Epidermal melanocyte (primary cell): ENCODE data around the gene PRR33.

Source experiments
- DNase-seq: peaks from one replicate; pipeline ENCODE4 v3.0.0; 2011; ENCODE audit warnings: low spot score; ENCODE audit not compliant: insufficient read length

Gene PRR33

DNA sequence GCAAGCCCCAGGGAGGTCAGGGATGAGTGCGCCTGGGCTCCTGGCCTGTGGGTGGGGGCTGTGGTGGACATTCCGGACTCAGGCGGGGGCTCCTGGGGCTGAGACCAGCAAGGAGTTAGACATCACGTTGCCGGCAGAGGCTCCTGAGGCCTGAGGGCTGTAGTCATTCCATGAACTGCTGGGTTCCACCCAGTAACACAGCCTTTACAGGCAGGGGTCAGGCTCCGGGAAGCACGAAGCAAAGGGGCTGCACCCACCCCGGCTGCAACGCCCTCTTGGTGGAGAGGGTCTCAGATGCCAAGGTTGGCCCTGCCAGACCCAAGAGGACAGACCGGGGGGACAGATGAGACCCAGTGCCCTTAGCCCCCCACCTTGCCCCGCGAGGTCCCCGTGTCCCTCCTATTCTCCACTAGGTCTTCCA lies 36.8 kb upstream of the PRR33 start:
- no peak for DNase-seq

DNA sequence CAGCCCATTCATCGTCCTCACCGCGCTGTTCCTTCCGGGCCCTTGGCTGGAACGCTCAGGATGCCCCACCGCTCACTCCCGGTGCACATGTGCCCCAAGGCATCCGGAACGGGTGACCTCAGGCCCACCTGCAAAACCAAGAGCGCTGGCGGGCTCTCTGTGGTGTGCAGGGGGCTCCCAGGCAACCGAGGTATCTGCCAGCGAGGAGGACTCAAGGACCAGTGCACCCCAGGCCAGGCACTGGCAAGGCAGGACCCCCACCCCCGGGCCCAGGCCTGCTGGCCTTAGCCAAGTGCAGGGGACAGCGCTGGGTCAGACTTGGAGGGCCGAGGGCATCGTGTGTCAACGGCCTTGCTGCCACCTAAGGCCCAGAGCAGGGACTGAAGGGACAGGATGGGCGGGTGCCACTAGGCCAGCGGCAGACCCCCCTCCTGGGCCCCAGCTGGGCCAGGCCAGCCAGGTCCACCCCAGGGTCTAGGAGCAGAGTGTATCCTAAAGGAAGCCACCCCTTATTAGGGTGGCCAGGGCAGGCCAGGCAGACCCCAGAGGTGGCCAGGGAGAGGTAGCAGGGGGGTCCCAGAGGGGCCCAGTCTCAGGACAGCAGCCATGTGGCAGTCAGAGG lies 36.3 kb upstream of the PRR33 start:
- DNase-seq: no peak

DNA sequence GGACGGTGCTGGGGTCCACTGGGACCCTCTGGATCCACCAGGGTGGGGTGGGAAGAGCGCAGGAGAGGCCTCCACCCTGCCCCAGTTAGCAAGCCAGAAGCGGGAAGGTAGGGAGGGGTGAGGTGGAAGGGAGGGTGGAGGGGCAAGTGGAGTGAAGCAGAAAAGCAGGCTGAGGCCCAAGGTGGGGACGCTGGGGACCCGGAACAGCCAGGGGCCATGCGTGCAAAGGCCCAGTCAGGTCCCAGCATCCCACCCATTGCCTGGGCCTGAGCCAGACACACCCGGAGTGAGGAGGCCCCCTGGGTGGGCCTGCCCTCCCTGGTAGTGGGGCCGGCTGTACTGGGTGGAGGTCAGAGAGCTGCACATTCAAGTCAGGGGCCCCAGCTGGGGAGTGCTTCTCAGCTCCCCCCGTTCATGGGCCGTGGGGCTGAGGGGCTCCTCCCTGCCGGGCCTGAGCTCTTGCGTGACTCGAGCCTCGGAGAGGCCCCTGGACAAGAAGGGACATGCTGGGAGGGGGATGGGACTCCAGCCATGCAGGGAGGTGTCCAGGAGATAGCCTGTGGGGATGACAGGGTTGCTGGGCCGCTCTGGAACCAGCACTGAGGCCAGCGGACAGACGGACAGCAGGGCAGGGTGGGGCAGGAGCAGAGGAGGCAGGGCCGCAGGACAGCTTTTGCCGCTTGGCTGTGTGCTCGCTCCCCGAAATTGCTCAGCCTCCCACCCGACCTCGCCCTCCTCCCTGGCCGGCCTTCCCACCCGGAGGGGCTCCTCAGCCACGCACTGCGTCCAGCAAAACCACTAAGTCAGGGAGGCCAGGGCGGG lies 35.5 kb upstream of the PRR33 start:
- no peak for DNase-seq

DNA sequence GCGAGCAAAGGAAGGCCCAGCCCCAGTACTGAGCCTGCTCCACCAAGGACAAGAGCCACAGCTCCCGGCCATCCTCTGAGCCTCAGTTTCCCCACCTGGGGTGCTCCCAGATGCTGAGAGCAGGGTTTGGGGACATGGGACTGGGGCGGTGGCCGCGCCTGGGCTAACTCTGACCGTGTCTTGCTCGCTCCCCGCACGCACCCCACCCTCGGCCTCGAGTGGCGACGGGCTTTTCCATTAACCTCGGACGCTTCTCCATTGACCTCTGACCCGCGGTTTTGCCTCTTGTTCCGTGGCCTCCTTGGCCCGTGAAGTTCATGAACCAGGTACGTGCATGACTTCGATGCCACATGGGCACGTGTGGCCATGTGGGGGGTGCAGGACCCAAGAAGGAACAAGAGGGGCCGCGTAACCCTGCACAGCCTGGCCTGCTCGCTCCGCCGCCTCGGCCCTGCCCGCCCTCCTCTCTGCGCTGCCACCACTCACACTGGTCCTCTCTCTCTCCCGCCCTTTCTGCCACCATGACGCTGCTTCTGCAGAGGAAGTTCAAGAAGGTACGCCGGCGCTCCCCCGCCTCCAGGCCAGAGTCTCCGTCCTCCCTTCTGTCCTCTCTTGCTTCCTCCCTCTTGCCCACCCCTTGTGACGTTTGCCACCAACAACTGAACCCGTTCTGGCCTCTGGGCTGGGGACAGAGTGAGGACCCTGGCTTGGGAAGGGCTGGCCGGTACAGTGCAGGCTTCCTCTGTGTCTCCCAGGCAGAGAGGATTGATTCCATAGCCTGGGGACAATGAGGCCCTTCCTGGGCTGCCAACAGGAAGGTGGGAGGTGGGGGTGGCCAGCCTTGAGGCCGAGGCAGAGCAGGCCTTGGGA lies 34.7 kb upstream of the PRR33 start:
- DNase-seq: no peak

DNA sequence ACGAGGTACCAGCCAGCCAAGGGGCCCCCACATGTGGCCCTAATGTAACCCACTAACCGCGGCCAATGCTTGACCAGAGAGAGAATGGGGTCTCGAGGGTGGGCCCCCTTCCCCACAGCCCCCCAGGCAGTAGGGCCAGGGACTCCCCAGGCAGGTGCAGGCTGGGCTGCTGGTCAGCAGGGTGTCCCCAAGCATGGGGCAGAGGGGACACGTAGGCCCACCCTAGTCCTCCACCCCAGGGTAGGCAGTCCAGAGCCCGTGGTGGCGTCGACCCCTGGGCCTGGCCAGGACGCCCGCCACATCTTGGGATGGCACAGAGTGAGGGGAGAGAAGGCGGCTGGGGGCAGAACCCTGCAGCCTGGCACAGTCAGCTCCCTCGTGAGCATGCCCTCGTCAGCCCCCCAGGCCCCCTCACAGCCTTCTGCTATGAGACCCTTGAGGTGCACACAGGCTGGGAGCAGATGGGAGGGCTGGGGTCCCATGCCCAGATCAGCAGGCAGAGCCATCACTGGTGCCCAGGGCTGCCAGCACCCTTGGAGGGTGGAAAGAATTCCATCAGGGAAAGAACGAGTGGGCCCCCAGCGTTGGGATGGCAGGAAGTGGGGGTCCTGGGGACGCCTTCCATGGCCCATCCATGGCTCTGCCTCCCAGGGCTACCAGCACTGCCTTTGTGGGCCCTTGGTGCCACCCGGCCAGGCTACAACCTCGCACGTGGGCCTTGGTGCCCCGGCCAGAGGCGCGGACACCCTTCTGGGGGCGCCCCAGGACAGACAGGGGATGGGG lies 33.9 kb upstream of the PRR33 start:
- no peak for DNase-seq

DNA sequence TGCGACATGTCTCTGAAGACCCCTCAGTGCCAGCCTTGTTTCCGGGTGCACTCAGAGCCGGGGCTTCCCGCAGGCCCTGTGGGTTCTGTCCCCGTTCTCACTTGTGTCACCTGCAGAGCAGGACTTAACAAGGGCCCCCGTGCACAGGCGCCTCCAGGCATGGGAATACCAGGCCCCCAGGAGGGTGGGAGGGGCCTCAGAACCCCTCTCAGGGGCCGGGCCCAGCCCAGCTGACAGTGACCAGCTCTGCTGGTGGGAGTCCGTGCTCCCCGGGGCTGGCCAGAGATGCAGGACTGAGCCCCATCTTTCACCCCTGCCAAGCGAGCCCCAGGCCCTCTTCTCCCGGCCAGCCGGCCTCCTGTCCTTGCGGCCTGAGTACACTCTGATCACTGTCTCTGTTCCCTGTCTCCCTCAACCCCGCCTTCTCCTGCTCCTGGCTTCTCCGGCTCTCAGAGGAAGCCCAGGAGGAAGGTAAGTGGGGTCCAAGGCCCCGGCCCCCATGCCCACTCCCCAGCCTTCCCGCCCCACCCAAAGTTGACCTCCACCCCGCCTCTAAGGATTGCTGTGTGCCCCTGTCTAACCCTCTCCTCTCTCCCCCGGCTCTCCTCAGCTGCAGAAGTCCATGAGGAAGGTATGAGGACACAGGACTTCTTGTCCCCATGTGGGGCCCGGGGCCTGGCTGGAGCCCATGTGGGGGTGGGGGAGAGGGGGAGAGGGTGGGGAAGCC lies 33.1 kb upstream of the PRR33 start:
- DNase-seq: no peak

DNA sequence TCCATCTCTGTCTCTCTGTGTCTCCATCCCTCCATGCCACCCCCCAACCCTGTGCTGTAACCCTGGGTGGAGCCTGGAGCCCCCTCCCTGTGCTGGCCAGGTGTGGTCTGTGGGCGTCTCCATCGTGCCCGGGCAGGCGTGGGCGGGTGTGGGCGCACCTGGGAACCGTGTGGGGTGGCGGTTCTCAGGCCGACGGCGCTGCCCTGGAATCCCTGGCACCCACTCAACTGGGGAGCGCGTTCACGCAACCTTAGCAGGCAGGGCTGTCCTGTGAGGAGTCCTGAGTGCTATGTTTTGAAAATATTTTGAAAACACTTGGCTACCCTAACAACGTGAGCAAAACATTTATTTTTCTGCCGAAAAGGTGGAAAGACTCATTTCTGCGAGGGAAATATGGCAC lies 32.5 kb upstream of the PRR33 start:
- DNase-seq: no peak

DNA sequence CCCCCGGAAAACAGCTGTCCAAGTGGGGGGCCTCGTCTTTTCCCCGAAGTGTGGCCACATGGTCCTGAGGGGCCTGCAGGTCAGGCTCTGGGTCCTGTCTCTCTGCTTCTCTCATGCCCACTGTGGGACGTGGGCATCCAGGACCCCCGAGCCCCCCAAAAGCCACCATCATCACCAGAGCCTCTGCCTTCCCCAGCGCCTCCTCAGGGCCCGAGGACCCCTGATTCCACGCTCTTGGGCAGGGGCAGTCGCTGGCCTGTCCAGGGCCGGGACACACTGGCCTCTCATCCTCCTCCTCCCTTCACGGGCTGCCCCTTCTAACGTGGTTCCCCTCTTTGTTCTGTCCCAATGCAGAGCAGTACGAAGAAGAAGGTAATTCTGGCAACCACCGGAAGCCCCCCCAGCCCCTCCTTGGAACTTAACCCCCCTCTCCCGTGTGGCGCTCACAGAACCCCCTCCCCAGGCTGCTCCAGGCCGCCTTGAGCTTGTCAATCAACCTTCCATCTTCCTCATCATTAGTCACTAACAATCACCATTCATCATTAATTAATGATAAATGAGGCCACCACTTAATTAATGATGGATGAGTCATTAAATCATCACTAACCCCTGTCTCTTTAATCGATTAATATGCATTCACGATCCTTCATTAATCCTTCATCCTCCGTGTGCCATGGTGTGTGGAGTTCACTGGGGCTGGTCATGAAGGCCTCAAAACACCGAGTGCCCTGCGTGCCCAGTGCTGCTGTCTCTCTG lies 31.7 kb upstream of the PRR33 start:
- DNase-seq: no peak

DNA sequence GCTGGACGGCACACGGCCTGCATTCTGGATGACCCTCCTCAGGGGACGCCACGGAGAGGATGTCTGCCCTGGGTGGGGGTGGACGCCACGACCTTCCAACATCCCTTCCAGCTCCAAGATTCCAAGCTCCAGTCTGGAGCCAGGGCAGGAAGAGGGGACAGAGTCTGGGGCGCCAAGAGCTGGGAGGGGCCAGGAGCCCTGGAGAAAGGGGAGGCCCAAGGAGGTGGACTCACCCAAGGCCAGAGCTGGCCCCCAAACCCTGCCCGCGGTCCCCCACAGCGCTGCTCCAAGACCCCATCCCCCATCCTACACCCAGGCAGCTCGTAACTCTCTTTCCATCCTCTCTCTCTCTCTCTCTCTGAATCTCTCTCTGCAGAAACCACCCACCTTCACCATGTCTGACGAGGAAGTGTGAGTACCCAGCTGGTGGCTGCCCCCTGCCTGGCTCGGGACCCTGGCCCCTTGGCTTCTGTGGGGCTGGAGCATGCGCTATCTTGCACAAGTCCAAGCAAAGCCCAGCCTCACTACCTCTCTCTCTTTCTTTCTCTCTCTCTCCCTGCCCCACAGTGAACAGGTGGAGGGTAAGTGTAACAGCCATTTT lies 30.9 kb upstream of the PRR33 start:
- no peak for DNase-seq

DNA sequence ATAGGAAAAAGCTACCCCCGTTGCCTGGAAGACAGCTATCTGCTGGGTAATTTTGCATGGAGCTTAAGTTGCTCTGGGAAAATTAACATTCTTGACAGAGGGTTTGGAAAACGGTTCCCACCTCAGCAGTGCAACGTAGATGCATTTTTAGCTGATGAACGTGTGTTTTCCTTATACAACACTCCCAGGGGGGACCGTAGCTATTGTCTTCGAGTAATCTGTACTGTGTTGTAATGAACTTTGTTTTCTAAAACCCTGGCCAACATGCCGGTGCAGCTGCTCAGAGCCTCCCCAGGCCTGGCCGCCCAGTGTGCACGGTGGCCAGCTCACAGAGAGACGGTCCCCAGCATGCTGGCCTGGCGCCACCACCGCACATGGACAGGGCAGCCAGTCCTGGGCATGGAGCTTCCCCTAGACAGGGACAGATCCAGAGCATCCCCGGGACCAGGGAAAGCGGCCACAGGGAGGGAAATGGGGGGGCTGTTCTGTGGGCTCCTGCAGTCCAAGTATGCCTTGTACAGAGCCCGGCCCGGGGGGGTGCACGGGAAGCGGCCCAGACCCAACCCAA lies 30.0 kb upstream of the PRR33 start:
- no peak for DNase-seq

DNA sequence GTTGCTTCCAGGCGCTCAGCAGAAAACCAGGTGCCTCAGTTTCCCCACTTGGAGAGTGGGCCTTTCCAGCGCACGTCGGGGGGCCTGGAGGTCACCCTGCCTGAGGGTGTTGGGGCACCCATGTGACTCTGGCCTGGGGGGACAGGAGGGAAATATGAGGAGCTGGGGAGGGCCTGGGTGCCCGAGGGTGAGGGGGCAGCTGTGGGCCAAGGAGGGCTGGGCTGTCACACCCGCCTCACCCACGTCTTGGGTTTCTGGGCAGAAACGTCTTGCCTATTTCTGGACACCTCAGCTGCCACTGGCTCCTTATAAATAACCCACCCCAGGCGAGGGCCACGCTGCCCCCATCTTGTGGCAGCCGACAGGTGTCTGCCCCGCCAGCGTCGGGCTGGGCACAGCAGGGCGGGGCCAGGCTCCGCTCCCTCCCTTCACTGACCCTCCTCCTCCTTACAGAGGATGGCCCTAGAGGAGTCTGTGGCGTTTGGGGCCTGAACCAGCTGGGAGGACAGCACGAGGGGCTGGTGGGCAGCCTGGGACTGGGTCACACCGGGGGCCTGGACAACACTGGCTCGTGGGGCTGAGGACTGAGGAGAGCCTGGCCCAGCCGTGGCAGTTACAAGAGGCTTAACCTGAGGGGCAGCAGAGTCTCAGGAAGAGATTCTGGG lies 29.3 kb upstream of the PRR33 start:
- no peak for DNase-seq

DNA sequence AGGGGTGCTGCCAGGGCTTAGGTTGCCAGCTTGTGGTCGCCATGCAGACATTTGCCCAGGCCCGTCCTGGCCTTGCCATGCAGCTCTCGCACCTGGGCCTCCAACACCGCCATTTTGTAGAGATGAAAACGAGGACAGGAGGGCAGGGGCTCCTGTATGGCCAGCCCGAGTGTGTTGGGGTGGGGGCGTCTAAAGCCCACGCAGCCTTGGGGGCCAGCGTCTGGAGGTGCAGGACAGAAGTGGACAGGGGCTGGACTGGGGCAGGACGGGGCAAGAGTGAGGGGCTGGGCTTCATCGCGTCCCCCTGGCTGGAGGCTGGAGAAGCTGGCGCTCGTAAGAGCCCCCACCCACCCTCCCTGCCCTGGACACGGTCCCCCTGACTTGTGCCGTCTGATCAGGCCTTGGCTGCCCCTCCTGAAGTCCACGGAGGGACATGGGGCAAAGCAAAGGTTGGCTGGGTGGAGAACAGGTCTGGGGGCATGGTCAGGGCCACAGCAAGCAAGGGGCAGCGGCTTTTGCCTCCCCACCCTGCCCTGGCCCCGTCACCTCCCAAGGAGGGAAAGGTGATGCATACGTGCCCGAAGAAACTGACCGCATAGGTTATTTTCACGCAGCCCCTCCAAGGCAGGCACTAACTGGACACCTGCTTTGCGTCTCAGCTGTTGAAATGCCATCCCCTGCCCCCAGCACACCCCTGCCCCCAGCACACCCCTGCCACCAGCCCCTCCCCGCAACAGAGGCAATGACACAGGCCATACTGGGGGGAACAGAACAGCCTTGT lies 28.6 kb upstream of the PRR33 start:
- DNase-seq: no peak

DNA sequence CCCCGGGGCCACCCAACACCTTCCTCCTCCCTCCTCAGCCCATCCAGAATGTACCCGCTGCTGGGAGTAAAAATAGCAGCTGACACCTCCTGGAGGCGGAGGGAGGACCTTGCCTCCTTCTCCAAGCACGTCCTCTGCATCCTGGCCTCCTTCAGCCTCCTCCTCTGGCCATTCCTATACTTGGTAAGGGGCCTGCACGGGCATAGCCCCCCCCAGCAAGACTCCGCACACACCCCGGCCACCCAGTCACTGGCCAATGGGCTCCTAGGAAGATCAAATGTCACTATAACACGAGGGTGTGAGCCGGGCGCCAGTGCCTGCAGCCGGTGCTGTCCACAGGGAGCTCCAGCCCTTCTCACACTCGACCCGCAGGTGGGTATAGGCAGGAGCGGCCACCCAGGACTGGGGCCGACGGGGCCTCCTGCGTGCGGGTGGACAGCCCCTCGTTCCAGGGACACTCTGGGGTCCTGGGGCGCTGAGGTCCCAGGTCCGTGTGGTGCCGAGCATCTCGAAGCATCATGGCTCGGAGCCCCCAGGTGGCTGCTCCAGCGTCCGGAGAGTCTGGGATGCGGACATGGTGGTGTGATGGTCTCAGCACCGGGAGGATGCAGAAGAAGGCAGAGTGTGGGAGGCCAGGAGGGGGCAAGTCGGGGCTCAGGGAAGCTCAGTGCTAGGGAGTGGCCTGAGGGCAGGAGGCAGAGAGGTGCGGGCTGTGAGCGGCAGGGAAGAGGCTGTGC lies 27.9 kb upstream of the PRR33 start, which contains the start of gene TNNT3:
Gene TNNT3 (plus strand): TSS at position 313 of the 737 bp plus-strand sequence. CDS start 3,172 bp downstream, outside the sequence.
- DNase-seq: no peak

DNA sequence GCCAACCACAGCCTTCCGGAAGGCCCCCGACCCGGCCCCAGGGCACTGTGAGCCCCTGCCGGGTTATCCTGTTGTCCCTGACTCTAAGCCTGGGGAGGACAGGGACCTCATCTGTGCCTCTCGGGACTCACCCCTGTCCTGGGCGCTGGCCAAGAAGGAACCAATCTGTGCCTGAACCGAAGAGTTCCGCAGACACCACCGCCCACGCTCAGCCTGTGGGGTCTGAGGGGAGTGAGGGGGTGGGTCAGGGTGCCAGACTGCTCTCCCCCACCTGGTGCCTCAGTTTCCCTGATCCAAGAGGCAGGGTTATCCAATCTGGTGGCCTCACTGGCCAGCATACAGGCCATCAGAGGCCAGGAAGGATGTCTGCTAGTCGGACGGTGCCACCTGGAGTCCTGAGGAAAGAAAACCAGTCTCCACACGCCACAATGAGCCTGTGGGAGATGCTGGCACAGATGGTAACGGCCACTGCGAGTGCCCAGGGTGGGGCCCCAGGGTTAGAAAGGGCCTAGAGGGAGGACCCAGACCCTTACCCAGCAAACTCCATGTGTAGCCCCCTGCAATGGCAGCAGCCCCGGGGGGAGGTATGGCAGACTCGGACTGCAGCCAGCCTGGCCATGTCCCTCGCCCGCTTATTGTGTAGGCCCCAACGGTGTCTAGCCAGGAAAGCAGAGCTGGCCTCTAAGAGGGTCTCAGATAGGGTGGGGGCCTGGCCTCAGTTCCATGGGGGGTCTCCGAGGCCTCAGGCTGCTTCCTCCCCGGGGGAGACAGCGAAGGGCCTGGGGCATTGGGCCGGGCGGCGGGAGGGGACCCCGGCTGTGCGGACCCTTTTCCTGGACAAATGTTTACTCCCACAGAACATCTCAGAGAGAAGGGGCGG lies 27.0 kb upstream of the PRR33 start:
- DNase-seq: no peak

DNA sequence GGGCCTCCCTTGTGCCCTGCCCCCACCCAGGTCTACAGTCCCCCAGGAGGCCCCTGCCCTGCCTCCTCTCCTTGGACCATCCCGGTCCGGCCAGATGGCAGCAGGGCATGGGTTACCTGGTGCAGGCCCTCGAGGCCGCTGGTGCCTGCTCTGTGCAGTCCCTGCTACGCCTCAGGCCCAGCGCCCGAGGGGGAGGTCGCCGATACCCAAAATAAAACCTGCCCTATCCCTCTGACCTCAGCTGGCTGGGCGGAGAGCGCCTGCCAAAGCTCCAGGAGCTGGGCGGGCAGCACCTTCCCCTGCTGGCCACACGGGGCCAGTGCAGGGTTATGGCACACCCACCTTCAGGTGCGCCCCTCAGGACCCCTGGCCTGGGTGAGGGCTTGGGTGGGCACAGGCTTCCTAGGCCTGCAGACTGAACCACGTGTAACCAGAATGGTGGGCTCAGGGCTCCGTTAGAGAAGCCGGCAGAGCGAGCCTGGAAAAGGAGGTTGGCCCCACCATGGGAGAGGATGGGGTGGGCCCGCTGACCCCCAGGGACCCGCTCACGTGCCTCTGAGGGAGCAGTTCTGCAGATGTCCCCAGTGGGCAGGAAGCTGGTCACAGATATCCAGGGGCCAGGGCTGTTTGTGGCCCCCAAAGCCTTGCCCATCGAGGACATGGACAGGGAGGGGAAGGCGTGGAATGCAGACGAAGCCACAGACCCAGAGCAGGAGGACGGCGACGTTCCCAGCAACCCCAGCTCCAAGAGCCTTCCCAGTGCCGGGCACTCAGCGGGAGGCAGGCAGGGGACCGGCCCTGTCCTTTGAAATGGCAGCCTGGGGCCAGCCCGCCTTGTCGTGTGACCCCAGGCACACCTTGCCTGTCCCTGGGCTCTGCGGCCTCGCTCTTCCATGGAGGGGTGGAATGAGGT lies 26.1 kb upstream of the PRR33 start:
- DNase-seq: no peak
